HG03460 (cell line): ENCODE results near the gene HEATR5A.
"Not testable (repeated sequence)": the region's sequence is repeated elsewhere in the genome, so short reads cannot be mapped to it uniquely, and the experiment has no call there.

Source experiments
- ATAC-seq: cut with Tn5 transposase; IDR thresholded peaks from one replicate; pipeline ENCODE4 v1.9.1; 2021; ENCODE audit not compliant: unreplicated experiment

HEATR5A gene

DNA sequence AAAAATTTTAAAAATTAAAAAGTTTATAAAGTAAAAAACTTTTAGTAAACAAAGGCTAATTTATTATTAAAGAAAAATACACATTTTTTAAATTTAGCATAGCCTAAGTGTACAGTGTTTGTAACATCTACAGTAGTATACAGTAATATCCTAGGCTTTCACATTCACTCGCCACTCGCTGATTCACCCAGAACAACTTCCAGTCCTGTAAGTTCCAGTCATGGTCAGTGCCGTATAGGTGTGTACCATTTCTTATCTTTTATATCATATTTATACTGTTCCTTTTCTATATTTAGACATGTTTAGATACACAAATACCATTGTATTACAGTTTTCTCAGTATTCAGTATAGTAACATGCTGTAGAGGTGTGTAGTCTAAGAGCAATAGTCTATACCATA is 28.9 kb downstream of the HEATR5A start:
- no peak for ATAC-seq

DNA sequence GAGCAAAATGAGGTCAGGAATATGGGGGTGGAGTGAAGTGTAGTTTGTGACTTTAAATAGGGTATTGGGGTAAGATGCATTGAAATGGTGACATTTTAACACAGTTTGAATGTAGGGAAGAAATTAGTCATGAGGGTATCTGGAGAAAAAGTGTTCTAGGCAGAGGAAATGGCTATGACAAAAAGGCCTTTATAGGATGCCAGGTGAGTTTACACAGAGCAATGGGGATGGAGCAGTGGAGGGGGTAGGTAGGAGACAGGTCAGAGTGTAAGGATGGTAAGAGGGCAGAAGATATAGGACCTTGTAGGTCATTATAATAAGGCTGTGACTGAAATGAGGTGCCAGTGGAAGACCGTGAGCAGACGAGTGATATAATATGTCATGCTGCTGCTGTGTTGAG is 30.4 kb downstream of the HEATR5A start:
- no peak for ATAC-seq

DNA sequence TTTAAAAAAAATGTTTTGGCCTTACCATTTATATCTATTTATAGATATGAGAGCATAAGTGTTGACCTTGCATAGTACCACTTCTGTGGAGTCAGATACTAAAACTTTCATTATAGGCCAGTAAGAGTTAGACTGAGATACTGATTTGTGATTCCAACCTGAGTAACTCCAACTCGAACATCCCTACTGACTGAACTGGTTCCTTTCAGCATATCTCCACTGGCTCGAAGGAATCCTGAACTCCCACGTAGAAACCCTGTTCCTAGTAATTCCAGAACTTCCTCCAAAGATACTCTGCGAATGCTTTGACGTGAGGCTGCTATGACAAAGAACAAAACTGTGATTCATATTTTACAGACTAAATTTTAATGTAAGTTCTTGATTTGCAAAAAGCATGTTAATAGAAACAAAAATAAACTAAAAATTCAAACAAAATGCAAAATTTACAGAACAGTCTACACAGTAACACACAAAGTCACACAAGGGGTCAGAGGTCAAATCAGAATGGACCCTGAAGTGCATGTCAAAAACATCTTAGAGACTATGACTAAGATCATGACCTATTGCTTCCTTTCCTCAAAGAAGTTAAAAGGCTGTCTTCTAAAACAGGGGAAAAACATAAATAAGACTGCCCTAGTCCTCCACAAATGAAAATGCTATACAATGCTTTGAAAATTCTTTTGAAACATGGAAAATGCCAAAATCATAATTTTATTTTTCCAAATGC is 31.5 kb downstream of the HEATR5A start:
- no peak for ATAC-seq

DNA sequence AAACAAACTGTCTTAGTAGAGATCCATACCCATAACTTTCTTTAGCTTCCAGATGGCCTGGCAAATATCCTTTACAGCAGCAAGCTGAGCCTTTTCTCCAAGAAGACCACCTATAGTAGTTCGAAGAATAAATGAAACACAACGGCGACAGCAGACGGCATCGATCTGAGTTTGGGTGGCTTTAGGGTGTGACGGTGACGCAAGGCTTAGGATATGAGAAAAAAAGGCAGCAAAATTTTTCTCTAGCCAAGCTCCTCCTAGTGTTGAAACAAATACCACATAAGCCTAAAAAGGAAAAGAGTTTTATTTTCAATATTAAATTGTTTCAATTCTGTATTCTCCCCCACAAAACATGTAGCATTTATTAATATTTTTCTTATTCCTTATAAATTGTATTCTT is 33.3 kb downstream of the HEATR5A start:
- no peak for ATAC-seq

DNA sequence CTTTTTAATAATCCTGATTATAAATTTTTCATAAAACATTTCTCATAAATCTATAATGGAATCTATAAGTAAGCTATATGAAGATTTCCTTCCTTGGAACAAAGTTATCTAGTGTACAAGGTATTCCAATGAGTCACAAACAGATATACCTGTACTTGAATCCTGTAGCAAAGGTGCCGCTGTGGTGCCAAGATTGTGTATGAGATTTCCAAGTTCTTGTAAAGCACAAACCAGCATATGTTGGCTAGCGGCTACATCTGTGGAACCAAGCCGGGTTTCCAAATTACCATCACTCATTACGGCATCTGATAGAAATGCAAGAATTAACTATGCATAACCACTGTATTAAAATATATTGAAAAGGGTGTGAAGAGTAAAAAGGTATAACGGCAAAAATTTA is 34.1 kb downstream of the HEATR5A start:
- ATAC-seq = no peak

DNA sequence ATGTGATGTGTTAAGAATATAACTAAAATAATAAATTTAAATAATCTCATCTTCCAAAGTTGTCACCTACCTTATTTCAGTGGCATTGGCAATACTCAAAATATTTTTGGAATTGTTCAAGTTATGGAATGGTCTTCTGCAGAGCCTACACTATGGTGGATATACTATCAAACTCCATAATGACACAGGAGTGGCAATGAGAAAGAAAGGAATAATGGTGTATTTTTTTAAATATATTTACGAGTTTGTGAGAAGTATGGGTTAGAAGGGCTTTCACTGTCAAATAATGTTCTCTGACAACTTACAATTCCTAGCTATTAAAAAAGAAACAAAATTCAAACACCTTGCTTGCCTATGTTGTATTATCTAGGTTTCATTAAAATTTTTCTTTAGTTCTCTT is 38.1 kb downstream of the HEATR5A start:
- ATAC-seq = no peak

DNA sequence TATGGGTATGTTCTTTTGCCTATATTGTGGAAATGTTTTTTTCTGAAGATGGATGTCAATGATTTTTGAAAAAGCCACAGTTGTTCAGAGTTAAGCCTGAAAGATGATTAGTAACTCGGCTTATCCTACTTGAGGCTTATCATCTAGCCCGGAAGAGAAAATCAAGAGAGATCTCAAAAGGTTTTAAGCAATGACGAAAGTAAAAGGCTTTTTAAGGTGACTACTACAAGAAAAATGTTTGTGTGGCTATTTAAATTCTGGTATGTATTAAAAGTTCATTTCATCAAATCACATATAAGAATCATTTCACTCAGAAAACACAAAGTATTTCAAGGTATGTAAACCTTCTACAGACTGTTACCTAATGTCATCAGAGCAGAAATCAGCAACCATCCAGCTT is 40.2 kb downstream of the HEATR5A start:
- ATAC-seq = no peak

DNA sequence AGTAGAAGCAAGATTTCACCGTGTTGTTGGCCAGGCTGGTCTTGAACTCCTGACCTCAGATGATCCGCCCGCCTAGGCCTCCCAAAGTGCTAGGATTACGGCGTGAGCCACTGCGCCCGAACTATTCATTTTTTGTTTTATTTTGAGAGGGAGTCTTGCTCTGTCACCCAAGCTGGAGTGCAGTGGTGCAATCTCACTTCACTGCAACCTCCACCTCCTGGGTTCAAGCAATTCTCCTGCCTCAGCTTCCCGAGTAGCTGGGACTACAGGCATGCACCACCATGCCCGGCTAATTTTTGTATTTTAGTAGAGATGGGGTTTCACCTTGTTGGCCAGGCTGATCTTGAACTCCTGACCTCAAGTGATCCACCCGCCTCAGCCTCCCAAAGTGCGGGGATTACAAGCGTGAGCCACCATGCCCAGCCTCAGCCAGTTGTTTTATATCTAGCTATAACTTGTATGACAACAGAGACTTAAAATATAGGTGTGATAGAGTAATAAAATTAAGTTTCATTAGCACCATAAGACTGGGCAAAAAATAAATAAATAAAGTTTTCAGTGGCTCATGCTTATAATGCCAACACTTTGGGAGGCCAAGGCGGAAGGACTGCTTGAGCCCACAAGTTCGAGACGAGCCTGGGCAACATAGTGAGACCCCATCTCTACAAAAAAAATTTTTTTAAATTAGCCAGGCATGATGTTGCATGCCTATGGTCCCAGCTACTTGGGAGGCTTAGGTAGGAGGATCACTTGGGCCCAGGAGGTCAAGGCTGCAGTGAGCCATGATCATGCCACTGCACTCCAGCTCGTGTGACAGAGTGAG is 41.0 kb downstream of the HEATR5A start:
- not testable (repeated sequence) for ATAC-seq

DNA sequence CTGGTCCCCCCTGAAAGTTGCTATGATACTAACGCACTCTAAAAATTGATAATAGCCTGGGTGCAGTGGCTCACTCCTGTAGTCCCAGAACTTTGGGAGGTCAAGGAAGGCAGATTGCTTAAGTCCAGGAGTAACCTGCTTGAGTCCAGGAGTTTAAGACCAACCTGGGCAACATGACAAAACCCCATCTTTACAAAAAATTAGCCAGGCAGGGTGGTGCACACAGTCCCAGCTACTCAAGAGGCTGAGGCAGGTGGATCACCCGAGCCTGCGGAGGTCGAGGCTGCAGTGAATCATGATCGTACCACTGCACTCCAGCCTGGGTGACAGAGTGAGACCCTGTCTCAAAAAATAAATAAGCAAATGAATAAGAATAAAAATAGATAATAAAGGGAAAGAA is 42.9 kb downstream of the HEATR5A start:
- no peak for ATAC-seq

DNA sequence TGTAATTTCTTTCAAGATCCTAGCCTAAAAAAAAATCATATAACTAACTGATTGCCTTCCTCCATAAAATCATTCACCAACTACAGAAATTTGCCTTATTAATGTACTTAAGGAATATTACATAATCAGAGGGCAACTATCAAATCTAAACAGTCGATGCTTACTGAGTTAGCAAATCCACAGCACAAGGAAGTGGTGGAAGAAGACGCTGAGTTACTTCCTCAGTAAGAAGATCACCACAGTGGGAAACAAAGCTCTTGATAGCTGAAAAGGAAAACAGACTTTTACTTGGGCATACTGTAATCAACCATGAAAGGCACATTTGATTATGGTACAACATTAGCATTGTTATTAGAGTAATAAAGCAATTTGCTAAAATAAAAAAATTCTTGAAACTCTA is 48.7 kb downstream of the HEATR5A start:
- no peak for ATAC-seq

DNA sequence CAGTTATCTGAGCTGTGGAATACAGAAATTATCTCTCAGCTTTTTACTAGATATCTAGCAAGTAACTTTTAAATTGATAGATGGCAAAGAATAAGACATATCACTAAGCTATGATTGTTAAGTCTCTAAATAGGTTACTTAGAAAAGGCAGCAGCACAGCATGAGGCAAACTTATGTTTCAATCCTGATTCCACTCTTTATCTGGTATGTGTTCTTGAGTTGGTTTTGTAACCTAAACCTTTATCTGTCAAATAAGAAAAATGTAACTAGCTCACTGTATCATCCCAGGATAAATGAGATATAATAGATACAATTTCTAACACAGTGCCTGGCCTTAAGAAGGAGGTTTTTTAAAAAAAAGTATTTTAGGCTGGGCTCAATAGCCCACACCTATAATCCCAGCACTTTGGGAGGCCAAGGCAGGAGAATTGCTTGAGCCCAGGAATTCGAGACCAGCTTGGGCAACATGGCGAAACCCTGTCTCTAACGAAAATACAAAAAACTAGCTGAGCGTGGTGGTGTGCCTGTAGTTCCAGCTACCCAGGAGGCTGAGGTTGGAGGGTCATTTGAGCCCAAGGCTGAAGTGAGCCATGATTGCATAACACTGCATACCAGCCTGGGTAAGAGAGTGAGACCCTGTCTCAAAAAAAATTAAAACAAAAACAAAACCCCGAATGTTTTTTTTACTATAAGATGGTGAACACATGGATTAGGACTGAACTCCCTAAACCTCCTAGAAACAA is 56.8 kb downstream of the HEATR5A start:
- ATAC-seq = no peak

DNA sequence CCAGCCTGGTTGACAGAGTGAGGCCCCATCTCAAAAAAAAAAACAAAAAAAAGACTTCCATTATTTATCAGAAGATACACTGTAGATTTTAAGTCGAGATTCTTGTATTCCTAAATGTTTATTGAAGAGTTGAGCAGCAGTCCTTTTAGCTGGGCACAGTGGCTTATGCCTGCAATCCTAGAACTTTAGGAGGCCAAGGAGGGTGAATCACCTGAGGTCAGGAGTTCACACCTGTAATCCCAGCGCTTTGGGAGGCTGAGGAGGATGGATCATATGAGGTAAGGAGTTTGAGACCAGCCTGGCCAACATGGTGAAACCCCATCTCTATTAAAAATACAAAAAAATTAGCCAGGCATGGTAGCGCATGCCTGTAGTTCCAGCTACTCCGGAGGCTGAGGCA is 57.6 kb downstream of the HEATR5A start:
- ATAC-seq = no peak

DNA sequence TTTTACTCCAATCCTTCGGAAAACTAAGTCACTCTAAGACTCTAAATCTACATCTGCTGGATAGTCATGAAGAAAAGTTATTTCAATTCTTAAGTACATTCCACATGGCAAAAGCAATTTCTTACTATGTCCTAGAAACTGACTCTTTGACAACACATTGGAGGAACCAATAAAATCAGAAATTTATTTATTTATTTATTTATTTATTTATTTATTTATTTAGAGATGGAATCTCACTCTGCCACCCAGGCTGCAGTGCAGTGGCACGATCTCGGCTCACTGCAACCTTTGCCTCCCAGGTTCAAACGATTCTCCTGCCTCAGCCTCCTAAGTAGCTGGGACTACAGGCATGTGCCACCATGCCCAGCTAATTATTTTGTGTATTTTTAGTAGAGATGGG is 58.6 kb downstream of the HEATR5A start:
- ATAC-seq = not testable (repeated sequence)

DNA sequence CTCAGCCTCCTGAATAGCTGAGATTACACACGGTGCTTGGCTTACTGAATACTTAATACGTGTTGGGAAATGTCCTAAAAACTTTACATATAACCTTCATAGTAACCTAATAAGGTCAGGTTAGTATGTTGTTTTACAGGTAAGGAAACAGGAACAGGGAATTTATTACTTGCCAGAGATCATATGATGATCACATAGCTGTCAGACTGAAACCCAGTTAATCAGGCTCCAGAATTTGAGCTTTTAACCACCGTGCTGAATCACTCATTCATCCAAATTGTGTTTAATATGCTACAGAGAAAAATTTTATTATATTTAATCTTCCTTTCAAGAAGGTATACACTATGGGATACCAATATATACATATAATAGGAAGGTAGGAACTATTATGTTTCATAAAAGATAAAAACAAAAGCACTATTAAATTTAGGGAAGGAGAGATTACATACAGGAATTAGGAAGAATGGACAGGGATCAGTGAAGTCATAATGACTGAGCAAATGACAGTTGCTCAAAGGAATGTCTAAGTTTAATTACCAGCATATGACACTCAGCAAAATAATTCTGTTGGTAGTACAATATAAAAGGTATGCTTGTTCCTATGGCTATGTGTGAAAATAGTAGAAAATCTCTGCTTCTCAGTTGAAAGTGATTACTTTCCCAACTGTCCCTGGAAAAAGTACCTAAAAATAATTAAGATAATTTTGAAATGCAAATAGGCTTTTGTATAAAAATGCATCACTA is 59.3 kb downstream of the HEATR5A start:
- no peak for ATAC-seq

DNA sequence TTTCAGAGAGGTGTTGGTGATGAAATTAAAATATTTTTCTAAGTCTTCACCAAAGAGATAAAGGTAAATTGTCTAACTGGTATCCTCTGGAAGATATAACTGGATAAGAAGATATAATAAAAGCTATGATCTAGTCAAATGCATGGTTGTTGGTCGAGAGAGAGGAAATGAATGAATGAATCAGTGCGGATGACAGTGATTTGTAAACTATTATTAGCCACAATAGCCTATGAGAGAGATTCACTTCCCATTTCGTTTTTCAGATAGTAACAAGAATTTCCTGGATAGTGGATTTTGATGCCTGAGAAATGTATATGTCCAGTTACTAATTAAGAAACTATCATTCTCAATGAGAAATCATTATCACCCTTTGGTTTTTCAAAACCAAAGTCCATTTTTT is 63.1 kb downstream of the HEATR5A start:
- ATAC-seq = no peak

DNA sequence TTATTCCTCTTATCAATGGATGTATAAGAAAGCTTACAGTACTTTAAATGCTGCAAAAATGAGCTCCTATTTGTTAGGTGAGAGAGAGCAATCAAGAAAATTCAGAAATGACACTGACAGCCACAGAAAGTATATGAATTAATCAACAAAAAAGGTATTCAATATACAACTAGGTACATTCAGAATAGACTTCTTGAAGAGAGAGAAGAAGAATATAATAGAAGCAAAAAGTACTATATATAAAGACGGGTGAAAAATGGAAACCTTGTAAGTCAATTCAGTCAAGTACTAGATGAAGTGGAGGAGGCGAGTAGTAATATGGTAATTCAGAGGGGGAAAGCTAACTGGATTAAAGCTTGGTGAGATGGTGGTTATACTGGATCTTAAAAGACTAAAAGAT is 74.3 kb downstream of the HEATR5A start:
- no peak for ATAC-seq

DNA sequence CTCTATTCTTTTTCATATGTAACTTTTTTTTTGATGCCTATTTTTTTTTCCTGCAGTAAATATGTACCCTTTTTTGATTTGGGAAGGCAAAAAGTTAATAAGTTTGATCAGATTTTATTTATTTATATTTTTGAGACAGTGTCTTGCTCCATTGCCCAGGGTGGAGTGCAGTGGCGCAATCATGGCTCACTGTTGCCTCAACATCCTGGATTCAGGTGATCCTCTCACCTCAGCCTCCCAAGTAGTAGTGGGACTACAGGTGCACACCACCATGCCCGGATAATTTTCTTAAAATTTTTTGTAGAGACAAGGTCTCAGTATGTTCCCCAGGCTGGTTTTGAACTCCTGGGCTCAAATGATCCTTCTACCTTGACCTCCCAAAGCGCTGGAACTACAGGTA is 79.1 kb downstream of the HEATR5A start:
- ATAC-seq = no peak

DNA sequence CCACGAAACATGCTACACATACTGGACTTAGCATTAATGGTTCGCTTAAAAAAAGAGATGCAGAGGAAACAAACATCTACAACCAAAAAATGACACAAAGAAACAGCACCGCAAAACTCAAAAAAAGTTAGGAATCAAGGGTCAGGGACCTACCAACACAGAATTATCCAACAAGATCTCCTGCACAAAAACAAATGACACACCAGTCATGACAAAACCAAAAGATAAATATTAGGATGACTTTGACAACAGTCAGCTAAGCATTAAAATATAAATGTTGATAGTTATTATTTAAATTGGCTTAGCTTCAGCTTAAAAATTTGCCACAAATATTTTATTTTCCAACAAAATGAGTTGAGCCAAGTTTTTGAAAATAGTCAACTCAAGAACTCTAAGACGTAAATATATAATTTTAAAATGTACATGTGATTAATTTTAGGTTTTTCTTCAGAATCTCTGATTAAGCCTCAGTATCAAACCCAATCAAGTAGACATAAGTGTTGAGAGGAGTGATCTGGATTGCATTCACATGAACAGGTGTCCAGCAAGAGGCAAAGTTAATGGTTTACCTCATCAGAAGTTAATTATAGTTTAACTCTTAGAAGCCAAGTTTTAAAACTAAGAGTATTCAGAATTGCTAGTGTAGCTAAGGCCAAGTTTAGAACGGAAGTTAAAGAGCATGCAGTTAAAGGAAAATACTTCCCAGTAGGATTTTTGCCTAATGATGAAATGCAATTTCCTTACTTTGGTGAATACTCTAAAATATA is 79.9 kb downstream of the HEATR5A start:
- no peak for ATAC-seq

DNA sequence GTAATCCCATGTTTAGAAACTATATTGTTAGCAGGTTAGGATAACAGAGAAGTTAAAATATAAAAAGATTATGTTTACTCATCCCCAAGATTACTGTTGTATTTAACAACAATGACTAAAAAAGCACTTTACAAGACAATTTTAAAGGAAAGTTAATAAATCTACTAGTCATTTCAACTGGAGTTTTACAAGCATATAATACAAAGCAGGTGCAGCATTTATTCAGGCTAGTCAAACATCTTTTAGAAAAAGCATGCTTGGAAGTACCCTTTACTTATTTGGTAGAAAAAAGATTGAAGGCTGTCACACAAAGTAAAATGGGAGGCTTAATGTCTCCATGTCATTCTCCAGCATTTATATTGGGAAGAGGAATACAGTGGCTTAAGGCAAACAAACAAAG is 80.6 kb downstream of the HEATR5A start:
- no peak for ATAC-seq

DNA sequence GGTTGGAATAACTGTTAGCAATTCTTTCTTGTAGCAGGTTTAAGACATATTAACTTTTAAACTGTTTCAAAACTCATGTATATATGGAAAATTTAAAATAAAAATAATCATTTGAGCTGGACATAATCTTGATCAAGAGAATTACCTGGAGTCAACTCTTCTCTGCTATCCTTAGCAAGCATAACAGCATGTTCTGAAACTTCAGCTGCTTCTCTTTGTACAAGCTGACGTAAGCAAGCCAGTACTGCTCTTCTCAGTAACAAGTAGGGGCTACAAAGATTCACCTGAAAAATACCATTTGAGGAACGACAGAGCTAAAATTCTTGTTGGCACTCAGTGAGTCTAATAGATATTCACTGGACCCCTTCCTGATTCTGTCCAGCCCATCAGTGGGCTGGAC is 83.0 kb downstream of the HEATR5A start:
- no peak for ATAC-seq
